A204.1 (cell line): ENCODE data around the gene NEK10.

Experiments used
- FAIRE-seq: peaks from 2 replicates; lab custom pipeline; 2012; peaks lifted over from hg19 to GRCh38; lab: Jason Lieb, UNC

NEK10 gene

GRCh38 chr3:27097182-27097581 lies 272.0 kb downstream of the NEK10 start:
- no peak for FAIRE-seq

GRCh38 chr3:27095553-27096222 lies 273.5 kb downstream of the NEK10 start:
- no peak for FAIRE-seq

- FAIRE-seq = no peak
Observed at GRCh38 chr3:27094721-27095120, 274.5 kb downstream of the NEK10 start.

- no peak for FAIRE-seq
Observed at GRCh38 chr3:27093771-27094170, 275.4 kb downstream of the NEK10 start.

- no peak for FAIRE-seq
Observed at GRCh38 chr3:27090275-27091041, 278.7 kb downstream of the NEK10 start.

- FAIRE-seq = no peak
Observed at GRCh38 chr3:27089645-27090044, 279.5 kb downstream of the NEK10 start.

- no peak for FAIRE-seq
Observed at GRCh38 chr3:27089068-27089467, 280.1 kb downstream of the NEK10 start.

- no peak for FAIRE-seq
Observed at GRCh38 chr3:27085829-27086730, 283.1 kb downstream of the NEK10 start.

- no peak for FAIRE-seq
Observed at GRCh38 chr3:27081992-27082607, 287.1 kb downstream of the NEK10 start.

GRCh38 chr3:27081566-27081965 lies 287.6 kb downstream of the NEK10 start:
- FAIRE-seq = no peak

GRCh38 chr3:27080258-27080525 lies 289.0 kb downstream of the NEK10 start:
- FAIRE-seq = no peak

- no peak for FAIRE-seq
Observed at GRCh38 chr3:27079427-27080257, 289.5 kb downstream of the NEK10 start.

- no peak for FAIRE-seq
Observed at GRCh38 chr3:27078246-27078913, 290.8 kb downstream of the NEK10 start.

- FAIRE-seq = no peak
Observed at GRCh38 chr3:27076815-27077630, 292.2 kb downstream of the NEK10 start.

GRCh38 chr3:27074914-27075313 lies 294.3 kb downstream of the NEK10 start:
- FAIRE-seq = no peak

GRCh38 chr3:27073912-27074311 lies 295.3 kb downstream of the NEK10 start:
- FAIRE-seq = no peak

- no peak for FAIRE-seq
Observed at GRCh38 chr3:27072810-27073651, 296.2 kb downstream of the NEK10 start.

GRCh38 chr3:27060336-27060735 lies 308.8 kb downstream of the NEK10 start:
- FAIRE-seq = no peak
